ENCODE results near the gene CHURC1.

DNA sequence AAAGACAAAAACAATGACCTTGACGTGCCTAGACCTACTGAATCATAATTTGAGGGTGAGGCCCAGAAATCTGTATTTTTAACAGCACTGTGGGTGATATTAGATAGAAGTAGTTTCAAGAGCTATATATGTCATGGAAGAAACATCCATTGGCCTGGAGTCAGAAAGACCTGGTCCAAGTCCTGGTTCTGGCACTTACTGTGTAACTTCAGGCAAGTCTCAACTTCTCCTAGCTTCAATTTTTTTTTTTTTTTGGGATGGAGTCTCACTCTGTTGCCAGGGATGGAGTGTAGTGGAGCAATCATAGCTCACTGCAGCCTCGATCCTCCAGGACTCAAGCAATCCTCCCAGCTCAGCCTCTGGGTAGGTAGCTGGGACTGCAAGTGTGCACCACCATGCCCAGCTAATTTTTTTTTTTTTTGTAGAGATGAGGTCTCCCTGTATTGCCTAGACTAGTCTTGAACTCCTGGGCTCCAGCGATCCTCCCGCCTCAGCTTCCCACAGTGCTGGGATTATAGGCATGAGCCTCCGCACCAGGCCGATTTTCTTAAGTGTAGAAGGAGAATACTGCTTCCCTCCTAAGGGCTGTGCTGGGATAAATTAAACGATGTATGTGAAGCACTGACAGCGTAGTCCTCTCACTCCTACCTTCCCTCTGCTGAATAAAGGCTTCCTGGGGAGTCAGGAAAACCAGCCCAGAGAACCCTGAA lies 42.6 kb downstream of the CHURC1 start:
- TF ChIP-seq EP300 (IDR thresholded peaks at IDR 0.05) (no peak), POLR2A (IDR thresholded peaks at IDR 0.05) (no peak)
- TF ChIP-seq, protein P1, sequence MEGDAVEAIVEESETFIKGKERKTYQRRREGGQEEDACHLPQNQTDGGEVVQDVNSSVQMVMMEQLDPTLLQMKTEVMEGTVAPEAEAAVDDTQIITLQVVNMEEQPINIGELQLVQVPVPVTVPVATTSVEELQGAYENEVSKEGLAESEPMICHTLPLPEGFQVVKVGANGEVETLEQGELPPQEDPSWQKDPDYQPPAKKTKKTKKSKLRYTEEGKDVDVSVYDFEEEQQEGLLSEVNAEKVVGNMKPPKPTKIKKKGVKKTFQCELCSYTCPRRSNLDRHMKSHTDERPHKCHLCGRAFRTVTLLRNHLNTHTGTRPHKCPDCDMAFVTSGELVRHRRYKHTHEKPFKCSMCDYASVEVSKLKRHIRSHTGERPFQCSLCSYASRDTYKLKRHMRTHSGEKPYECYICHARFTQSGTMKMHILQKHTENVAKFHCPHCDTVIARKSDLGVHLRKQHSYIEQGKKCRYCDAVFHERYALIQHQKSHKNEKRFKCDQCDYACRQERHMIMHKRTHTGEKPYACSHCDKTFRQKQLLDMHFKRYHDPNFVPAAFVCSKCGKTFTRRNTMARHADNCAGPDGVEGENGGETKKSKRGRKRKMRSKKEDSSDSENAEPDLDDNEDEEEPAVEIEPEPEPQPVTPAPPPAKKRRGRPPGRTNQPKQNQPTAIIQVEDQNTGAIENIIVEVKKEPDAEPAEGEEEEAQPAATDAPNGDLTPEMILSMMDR (IDR thresholded peaks at IDR 0.05) = no peak
